GM19023 (cell line): Measurements from ENCODE around the gene LRRC10B.
"Not testable (repeated sequence)": the region's sequence is repeated elsewhere in the genome, so short reads cannot be mapped to it uniquely, and the experiment has no call there.

Experiments
- ATAC-seq: cut with Tn5 transposase; IDR thresholded peaks from one replicate; pipeline ENCODE4 v1.9.1; 2021; ENCODE audit warnings: mild to moderate bottlenecking, moderate library complexity; ENCODE audit not compliant: unreplicated experiment

The LRRC10B gene

DNA sequence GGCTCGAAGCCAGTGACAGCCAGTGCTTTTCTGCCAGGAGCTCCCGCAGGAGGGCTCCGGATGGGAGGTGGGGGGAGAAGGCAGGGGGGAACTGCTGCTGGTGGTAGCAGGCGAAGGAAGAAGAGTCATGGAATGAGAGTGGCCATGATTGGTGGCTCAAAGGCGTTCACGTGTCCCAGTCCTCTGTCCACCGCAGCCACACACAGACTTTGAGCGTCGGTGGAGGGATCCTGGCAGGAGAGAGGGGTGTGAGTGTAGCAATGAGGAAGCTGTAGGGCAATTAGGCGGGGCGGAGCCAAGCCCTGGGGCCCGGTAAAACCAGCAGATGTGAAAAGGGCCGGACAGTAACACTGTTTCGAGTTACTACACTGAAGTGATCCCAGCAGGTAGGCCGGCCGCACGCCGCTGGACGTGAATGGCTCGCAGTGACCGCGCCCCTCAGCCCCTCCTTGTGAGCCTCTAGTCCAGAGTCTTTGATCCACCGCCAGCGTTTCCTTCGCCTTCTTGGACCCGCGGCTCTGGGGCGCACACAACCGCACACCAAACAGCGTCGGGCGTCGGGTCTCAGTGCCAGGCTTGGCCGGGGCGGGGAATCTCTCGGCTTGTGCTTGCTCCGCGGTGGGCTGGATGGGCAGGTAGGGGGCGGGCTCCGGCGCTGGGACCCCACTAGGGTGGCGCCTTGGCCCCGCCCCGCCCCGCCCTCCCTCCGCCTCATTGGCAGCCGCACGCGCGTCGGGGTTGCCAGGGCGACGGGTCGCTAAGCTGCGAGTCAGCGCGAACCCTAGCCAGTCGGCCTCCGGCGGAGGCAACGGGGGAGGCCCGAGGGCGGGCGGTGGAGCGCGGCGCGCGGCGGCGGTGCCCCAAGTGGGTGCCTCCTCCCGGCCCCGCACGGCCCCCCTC is at the start of gene LRRC10B:
LRRC10B (plus strand) TSS at position 788 of the 900 bp plus-strand sequence. CDS start 250 bp downstream, outside the sequence.
- no peak for ATAC-seq

DNA sequence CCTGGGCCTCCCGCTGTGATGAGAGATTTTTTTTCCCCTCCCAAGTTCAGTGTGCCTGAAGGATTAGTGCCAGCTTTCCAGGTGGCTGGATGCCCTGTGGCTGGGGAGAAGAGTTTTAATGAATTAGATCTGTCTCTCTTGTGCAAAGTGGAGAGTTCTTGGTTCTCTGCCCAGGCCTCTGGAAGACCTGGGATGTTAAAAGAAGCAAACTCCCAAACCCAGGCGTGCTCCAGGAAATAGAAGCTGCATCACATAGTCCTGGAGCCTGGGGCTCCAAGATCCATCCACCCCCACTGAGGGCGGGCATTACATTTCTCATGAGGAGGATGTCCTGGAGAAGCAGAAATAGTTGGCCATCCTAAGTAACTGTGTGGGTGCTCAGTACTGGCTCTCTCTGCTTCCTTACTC is 48.1 kb upstream of the LRRC10B start:
- ATAC-seq = no peak

DNA sequence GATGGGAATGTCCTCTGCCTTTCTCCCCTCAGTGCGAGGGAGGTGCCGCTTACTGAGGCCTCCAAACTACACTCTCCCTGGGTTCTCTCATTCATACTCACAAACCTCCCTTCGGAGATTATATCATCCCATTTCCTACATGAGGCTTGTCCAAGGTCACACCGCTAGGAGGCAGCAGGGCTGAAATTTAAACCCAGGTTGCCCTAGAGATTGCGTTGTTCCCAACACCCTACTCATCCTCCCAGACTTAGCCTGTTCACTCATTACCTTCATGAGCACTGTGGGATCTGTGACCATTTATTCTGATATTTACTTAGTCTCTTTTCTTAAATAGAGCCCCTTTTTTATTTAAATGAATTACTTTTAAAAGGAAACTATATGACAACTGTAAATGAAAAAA is 47.6 kb upstream of the LRRC10B start:
- no peak for ATAC-seq

DNA sequence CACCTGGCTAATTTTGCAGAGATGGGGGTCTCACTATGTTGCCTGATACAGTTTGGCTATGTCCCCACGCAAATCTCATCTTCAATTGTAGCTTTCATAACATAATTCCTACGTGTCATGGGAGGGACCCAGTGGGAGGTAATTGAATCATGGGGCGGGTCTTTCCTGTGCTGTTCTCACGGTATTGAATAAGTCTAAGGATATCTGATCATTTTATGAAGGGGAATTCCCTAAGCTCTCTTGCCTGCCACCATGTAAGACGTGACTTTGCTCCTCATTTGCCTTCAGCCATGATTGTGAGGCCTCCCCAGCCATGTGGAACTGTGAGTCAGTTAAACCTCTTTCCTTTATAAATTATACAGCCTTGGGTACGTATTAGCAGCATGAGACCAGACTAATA is 40.9 kb upstream of the LRRC10B start:
- ATAC-seq = not testable (repeated sequence)

DNA sequence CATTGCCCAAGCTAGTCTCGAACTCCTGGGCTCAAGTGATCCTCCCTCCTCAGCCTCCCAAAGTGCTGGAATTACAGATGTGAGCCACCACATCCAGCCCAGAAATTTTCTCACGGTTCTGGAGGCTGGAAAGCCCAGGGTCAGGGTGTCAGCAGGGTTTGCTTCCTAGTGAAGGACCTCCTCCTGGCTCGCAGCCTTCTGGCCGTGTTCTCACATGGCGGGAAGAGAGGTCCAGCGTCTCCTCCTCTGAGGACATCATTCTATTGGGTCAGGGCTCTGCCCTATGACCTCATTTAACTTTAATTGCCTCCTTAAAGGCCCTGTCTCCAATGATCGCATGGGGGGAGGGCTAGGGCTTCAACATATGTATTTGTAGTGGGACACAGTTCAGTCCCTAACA is 40.5 kb upstream of the LRRC10B start:
- no peak for ATAC-seq

DNA sequence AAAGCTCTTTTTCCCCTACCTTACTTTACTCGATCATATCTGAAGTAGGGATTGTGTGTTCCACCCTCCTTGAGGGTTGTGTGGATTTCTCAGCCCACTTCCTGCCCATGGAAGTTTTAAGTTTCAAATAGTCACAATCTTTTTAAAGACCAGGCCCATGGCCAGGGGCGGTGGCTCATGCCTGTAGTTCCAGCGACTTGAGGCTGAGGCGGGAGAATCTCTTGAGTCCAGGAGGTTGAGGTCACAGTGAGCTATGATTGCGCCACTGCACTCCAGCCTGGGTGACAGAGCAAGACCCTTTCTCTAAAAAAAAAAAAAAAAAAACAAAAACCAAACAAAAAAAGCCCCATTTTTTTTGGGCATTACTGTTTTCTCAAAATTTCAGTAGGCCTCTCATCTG is 36.3 kb upstream of the LRRC10B start:
- ATAC-seq = no peak

DNA sequence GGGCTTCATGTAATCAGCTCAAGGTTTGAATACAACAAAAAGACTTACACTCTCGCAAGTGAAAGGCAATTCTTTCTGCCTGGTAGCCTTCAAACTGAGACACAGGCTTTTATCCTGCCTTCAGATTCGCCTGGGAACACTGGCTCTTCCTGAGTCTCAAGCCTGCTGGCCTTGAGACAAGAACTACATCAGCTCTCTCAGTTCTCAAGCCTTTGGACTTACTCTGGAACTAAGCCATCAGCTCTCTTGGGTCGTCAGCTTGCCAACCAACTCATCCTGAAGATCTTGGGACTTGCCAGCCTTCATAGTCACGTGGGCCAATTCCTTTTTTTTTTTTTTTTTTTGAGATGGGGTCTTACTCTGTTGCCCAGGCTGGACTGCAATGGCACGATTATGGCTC is 35.7 kb upstream of the LRRC10B start:
- ATAC-seq = no peak

DNA sequence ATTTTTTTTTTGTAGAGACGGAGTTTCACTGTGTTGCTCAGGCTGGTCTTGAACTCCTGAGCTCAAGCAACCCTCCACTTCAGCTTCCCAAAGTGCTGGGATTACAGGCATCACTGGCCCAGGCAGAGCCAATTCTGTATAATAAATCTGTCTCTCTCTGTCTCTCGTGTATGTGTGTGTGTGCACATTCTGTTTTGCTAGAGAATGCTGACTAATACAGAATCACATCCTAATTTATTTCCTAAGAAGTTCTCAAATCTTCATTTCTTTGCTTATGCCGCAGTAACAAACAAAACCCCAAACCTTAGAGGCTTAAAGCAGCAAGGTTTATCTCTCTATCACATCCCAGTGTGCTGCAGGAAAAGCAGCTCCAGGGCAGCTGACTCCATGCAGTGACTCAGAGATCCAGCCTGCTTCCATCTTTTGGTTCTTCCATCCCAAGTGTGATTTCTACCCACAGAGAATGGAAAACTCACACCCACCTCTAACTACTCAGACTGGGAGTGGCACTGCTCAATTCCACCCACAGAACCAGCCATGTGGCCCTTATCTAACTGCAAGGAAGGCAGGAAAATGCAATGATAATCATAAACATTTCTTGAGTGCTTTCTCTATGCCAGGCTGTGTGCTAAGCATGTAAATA is 35.1 kb upstream of the LRRC10B start:
- ATAC-seq = no peak

DNA sequence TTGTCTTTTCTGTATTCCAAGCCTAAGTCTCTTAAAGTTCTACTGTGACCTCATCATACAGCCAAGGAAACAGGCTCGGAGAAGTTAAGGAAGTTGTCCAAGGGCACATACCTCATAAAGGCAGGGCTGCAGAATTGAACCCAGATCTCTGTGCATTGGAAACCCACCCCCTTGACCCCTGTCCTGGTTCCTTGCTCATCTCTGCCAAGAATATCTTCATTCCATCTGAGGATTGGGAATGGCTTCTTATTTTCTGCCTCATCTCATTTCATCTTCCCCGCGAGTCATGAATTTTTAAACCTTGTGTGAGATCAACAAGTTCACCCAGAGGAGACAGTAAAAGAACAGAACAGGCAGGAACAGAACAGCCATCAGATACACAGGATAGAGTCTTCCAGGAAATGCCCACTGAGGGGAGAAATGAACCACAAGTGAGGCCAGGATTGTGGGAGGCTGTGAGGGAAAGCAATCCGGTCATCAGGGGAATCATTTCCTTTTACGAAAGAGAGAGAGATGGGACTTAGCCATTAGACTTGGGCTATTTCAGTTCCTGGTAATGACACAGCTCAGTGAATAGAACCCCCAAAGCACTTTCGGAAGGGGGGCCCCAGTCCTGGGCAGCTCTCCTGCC is 34.4 kb upstream of the LRRC10B start:
- no peak for ATAC-seq

DNA sequence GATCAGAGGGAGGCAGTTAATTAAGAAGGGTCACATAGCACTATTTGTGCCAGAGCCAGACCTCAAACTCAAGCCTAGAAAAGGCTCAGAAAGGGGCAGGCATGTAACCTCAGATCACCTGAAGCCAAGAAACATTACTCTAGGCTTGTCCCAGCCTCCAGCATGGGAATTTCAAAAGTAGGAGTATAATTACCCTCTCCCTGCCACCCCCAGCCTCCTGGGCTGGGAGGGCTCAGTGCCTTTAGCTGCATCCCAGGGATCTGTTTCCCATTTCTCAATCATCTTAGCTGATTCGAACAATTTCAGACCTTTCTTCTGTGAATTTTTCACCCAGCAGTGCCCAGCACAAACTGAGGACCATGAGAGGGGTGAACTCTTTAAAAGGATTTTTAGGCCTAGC is 33.1 kb upstream of the LRRC10B start:
- ATAC-seq = no peak

DNA sequence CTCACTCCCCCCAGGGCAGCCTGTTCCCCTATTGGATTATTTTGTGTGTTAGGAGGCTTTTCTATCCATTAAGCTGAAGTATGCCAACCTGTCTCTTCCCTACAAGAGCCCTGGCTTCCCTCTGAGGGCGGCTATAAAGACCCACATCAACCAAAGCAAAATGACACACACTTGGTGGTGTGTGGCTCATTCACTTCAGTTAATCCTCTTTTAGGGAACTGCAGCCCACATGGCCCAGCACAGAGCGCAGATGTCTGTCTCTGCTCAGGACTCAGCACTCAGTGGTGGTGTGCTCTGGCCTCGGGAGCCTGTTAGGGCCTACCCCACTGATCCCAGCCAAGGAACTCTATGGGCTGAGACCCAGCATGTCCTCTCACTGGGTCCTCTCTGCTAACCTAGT is 32.2 kb upstream of the LRRC10B start:
- ATAC-seq = no peak

DNA sequence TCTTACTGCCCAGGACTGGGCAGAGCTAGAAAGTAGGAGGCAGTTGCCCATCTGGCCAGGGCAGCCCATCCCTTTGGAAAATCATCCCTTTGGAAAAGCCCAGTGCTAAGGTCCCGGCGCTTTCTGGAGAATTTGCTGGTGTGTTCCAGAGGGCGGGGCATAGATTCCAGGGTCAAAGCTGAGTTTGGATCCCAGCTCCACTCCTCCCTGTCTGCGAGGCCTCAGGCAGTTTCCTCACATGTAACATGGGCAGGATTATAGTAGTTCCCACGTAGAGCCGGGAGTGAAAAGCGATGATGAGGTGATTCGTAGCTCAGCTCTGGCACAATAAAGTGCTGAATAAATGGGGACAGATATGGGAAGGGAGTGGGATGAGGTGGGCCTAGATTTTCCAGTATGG is 31.4 kb upstream of the LRRC10B start:
- ATAC-seq = no peak

DNA sequence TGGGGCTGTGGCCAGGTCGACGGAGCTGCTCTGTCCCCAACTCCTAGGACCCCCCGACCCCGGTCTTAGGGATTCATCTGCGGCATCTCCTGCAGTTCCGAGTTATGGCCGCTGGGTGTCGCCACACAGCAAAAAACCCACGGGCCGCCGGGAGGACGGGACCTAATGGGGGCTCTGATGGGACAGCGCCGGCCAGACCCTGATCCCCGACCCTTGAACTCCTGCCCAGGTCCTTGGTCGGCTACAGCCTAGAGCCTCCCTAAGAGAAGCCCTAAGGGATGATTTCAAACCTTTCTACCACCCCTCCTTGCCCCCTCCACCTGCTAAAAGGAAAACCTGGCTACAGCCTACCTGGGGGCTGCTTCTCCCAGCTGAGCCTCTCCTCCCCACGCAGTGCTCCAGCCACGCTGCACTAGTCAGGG is 30.8 kb upstream of the LRRC10B start:
- ATAC-seq = no peak

DNA sequence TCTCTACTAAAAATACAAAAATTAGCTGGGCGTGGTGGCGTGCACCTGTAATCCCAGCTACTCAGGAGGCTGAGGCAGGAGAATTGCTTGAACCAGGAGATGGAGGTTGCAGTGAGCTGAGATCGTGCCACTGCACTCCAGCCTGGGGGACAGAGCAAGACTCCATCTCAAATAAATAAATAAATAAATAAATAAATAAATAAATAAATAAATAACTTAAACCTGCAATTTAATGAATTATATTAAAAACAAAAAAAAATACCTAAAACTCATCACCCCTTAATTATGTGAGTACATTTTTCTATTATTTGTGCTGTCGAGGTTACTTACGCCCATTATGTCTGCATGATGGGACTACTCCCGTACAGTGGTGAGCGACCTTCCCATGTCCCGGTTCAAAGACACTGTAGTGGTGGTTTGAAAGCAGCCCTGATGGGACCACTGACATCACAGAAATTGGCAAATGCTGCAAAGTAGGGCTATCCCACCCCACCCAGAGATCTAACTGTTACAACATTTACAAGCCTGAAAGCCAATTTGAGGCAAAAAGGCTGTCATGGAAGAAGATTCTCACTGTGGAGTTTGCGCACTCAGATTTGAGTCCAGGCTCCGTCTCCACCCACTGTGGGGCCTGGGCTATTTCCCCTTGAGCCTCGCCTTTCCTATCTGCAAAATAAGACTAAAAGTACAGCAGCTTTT is 29.0 kb upstream of the LRRC10B start:
- ATAC-seq = not testable (repeated sequence)

DNA sequence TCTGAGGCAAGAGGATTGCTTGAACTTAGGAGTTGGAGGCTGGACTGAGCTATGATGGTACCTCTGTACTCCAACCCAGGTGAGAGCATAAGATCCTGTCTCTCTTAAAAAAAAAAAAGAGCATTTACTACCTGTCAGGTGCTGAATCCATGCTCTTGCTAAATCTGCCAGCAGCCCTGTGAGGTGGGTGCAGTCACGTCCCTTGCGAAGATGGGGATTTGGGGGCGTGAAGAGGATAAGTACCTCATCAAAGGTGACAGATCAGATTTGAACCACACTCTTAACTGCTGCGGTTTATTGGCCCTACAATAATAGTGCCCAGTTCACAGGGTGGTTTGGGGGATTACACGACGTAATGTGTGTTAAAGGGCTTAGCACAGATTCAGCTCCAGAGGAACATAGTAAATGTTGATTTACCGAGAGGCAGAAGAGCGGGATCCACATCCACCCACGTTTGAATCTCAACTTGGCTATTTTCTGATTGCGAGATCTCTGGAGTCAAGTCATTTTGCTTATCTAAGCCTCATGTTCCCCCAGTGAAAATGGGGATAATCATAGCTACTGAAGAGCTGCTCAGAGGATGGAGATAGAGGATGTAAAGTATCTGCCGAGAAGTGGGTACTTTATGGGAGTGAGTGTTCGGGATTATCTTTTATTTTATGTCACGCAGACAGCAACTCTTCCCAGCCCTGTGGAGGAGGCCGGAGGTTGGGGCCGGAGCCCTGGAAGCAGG is 28.1 kb upstream of the LRRC10B start:
- no peak for ATAC-seq

DNA sequence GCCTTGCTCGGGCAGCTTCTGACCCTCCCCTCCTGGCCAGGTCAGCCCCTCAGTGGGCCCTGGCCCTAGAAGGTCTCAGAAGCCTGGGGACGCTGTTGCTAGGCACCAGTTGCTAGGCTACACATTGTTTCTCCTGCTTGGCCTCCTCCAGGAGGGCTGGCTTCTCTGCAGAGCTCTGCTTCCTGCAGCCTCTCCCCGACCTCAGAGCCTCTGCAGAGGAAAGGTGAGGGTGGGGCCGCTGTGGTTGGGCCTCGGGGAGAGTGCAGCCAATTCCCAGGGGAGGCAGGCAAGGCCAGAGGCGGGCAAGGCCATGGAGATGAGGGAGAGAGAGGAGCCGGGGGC is 27.6 kb upstream of the LRRC10B start:
- ATAC-seq = no peak

DNA sequence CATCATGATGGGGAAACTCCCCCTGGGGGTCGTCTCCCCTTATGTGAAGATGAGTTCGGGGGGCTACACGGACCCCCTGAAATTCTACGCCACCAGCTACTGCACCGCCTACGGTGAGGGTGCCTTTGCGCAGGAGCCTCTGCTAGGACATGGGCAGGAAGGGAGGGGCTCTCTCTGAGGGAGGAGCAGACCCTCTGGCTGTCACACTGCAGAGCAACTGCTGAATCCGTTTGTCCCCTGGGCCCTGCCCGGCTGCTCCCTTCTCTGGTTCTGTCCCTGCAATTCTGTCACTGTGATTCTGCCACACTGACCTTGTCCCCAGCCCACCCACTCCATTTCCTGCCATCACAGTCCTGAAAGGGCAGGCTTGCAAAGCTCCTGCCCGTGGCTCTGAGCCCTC is 26.7 kb upstream of the LRRC10B start:
- no peak for ATAC-seq

DNA sequence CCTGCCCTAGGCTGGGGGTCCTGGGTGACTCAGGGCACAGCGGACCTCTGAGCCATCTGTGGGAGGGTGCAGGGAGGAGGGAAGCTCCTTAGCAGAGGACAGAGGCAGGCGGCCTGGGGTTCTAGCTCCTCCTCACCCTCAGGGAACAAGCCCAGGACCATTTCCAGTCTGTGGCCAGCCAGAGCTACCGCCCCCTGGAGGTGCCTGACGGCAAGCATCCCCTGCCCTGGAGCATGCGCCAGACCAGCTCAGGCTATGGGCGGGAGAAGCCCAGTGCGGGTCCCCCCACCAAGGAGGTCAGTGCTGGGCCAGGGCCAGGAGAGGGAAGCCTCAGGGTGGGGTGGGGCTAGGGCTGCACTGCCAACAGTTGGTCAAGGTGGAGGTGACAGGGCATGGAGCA is 26.0 kb upstream of the LRRC10B start:
- ATAC-seq = no peak

DNA sequence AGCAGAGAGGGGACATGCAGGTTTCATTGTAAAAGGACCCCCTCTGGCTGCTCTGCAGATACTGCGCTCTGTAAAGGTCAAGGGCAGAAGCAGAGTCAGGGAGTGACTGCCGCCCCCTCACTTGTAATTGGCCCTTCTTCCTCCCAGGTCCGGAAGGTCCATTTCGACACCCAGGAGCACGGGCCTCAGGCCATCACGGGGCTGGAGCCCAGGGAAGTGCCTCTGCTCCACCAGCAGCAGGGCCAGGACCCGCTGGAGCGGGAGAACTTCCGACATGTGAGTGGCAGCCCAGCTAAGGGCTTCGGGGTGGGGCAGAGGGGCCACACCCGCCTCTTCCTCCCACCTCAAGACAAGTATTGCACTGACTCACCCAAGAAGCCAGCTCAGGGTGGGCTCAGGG is 24.0 kb upstream of the LRRC10B start:
- no peak for ATAC-seq

DNA sequence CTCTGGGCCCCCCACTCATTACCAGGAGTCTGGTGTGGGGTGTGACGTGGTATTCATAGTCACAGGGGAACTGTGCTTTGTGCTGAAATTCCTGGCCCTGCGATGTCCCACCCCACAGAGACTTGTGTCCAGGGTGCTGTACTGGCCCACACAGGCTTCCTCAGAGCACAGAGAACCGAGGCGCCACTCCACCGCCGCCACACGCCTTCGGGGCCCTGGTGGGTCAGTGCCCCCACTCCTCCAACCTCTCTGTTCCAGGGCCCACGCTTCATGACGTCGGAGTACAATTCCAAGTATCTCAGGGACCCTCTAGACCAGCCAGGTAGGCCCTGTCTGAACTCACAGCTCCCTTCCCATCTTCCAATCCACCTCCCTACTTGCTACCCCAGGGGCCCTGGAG is 23.5 kb upstream of the LRRC10B start:
- ATAC-seq = no peak
